Measurements from ENCODE around the gene TERF2IP. TPM values are rescaled to one million over a fixed set of nuclear protein-coding genes. Genes with fewer than 3 reads are reported as not detected.

TERF2IP gene
- total RNA-seq, 1 donor = 43.6 TPM

GRCh38 chr16:75682308-75682707, 34.7 kb downstream of the TERF2IP start:
- no peak for DNase-seq (ENCODE audit: low read depth)
- TF ChIP-seq, protein P1, sequence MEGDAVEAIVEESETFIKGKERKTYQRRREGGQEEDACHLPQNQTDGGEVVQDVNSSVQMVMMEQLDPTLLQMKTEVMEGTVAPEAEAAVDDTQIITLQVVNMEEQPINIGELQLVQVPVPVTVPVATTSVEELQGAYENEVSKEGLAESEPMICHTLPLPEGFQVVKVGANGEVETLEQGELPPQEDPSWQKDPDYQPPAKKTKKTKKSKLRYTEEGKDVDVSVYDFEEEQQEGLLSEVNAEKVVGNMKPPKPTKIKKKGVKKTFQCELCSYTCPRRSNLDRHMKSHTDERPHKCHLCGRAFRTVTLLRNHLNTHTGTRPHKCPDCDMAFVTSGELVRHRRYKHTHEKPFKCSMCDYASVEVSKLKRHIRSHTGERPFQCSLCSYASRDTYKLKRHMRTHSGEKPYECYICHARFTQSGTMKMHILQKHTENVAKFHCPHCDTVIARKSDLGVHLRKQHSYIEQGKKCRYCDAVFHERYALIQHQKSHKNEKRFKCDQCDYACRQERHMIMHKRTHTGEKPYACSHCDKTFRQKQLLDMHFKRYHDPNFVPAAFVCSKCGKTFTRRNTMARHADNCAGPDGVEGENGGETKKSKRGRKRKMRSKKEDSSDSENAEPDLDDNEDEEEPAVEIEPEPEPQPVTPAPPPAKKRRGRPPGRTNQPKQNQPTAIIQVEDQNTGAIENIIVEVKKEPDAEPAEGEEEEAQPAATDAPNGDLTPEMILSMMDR (IDR thresholded peaks at IDR 0.05; ENCODE audit: insufficient read depth, low read depth, low read length) = no peak
- H3K4me3 ChIP-seq (ENCODE audit: low read depth, low read length) = no peak overlapping the region

- no peak overlapping the region for H3K4me3 ChIP-seq (ENCODE audit: low read depth, low read length)
- TF ChIP-seq, protein P1 (IDR thresholded peaks at IDR 0.05; ENCODE audit: insufficient read depth, low read depth, low read length) = no peak
These were observed 39.8 kb downstream of the TERF2IP start for GRCh38 chr16:75687361-75687760.

GRCh38 chr16:75695708-75696107, 48.1 kb downstream of the TERF2IP start:
- no peak for DNase-seq (ENCODE audit: low read depth)
- no peak overlapping the region for H3K4me3 ChIP-seq (ENCODE audit: low read depth, low read length)
- TF ChIP-seq, protein P1 (IDR thresholded peaks at IDR 0.05; ENCODE audit: insufficient read depth, low read depth, low read length) = no peak

More at GRCh38 chr16:75687361-75687760, 39.8 kb downstream of the TERF2IP start:
- DNase-seq (ENCODE audit: low read depth) = no peak

- no peak for DNase-seq (ENCODE audit: low read depth)
- no peak overlapping the region for H3K4me3 ChIP-seq (ENCODE audit: low read depth, low read length)
- TF ChIP-seq, protein P1 (IDR thresholded peaks at IDR 0.05; ENCODE audit: insufficient read depth, low read depth, low read length) = no peak
These were observed 50.0 kb downstream of the TERF2IP start for GRCh38 chr16:75697571-75697970.

DNA sequence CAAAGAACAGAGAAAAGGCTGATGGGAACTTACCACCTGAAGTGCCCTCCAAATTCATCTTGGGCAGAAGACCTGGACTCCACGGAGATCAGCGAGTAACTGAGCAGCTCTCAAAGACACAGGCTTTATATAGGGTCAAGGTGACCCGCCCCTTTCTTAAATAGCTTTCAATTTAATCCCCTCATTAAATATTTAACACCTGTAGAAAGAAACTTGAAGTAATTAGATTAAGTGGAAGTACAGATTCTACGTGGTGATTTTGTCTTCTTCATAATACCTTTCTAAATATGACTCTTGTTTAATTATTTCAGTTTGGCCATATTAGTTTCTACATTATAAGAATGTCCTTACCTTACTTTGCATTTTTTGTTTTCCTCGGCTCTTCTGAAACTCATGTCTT, 53.8 kb downstream of the TERF2IP start, which contains the start of gene DUXB:
Gene DUXB (minus strand): TSS at position 101 of the 400 bp plus-strand sequence. CDS start 43 bp downstream, at position 58.
- TF ChIP-seq, protein P1 (IDR thresholded peaks at IDR 0.05; ENCODE audit: insufficient read depth, low read depth, low read length) = no peak
- H3K4me3 ChIP-seq (ENCODE audit: low read depth, low read length) = no peak within 1 kb of the TSS
- no peak for DNase-seq (ENCODE audit: low read depth)

DNA sequence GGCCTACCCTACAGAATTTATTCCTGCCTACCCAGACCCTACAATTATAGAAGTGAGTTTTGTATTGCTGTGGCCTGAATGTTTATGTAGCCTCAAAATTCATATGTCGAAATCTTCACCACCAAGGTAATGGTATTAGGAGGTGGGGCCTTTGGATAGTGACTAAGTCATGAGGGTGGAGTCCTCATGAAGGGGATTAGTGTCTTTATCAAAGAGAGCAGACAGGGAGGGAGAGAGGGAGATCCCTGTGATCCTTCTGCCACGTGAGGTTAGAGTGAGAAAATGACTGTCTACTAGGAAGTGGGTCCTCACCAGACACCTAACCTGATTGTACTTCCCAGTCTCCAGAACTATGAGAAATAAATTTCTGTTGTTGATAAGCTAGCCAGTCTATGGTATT, 54.7 kb downstream of the TERF2IP start:
- TF ChIP-seq, protein P1 (IDR thresholded peaks at IDR 0.05; ENCODE audit: insufficient read depth, low read depth, low read length) = no peak
- peak; percentile 38 for DNase-seq (ENCODE audit: low read depth)
- no peak overlapping the region for H3K4me3 ChIP-seq (ENCODE audit: low read depth, low read length)

GRCh38 chr16:75703306-75703705, 55.7 kb downstream of the TERF2IP start:
- DNase-seq (ENCODE audit: low read depth) = no peak
- TF ChIP-seq, protein P1 (IDR thresholded peaks at IDR 0.05; ENCODE audit: insufficient read depth, low read depth, low read length) = no peak
- no peak overlapping the region for H3K4me3 ChIP-seq (ENCODE audit: low read depth, low read length)
